Neuronal stem cell (in vitro differentiated cells): ENCODE data around the gene UPK1B.

Experiments used
- DNase-seq: peaks from one replicate; pipeline ENCODE4 v3.0.0-alpha.2; 2013; ENCODE audit warnings: low spot score
- H2AFZ ChIP-seq: one replicate; pipeline ENCODE4 v1.6.1; 2013; ENCODE audit warnings: mild to moderate bottlenecking, low read length, inconsistent platforms
- H2AK5ac ChIP-seq: 2 replicates; pipeline ENCODE4 v1.6.1; 2013; ENCODE audit warnings: low read depth, mild to moderate bottlenecking, inconsistent platforms, low read length, moderate library complexity, mixed read lengths
- H2BK120ac ChIP-seq: 2 replicates; pipeline ENCODE4 v1.6.1; 2013; ENCODE audit warnings: low read depth, mild to moderate bottlenecking, inconsistent platforms, low read length, moderate library complexity, mixed read lengths
- H2BK12ac ChIP-seq: one replicate; pipeline ENCODE4 v1.6.1; 2013; ENCODE audit warnings: low read length, inconsistent platforms
- H2BK15ac ChIP-seq: 2 replicates; pipeline ENCODE4 v1.6.1; 2013; ENCODE audit warnings: mild to moderate bottlenecking, low read length, inconsistent platforms, mixed read lengths
- H2BK5ac ChIP-seq: one replicate; pipeline ENCODE4 v1.6.1; 2013; ENCODE audit warnings: inconsistent platforms, mild to moderate bottlenecking, low read length, moderate library complexity
- H3K14ac ChIP-seq: one replicate; pipeline ENCODE4 v1.6.1; 2013; ENCODE audit warnings: low read length, inconsistent platforms
- H3K18ac ChIP-seq: 2 replicates; pipeline ENCODE4 v1.6.1; 2013; ENCODE audit warnings: low read length, inconsistent platforms
- H3K23ac ChIP-seq: 2 replicates; pipeline ENCODE4 v1.6.1; 2013; ENCODE audit warnings: low read depth, mild to moderate bottlenecking, mixed read lengths, low read length, inconsistent platforms; ENCODE audit not compliant: poor library complexity
- H3K27ac ChIP-seq: replicated peaks from 3 replicates; pipeline ENCODE4 v1.5.1; 2013; ENCODE audit warnings: low read length, inconsistent platforms
- H3K27me3 ChIP-seq, 3 experiments: 2 replicates each; pipeline ENCODE4 v1.6.1; 2013; ENCODE audit warnings: low read length in 3 of 3, mild to moderate bottlenecking in 2 of 3, inconsistent platforms in 1 of 3, low read depth in 1 of 3, mixed read lengths in 1 of 3, moderate library complexity in 1 of 3; ENCODE audit not compliant: control insufficient read depth in 3 of 3, insufficient read depth in 3 of 3
- H3K36me3 ChIP-seq, 2 donors: replicated peaks in 1 of 2; 2 replicates each; pipeline ENCODE4 v1.6.1; 2013; ENCODE audit warnings: low read length in 2 of 2; ENCODE audit not compliant: control insufficient read depth in 2 of 2, insufficient read depth in 2 of 2
- H3K4ac ChIP-seq: 2 replicates; pipeline ENCODE4 v1.6.1; 2013; ENCODE audit warnings: inconsistent platforms, mild to moderate bottlenecking, low read length, moderate library complexity
- H3K4me1 ChIP-seq, 2 donors: 1 replicate in 1 of 2; 2 replicates in 1 of 2; pipeline ENCODE4 v1.6.1; 2013; ENCODE audit warnings: low read length in 2 of 2, low read depth in 1 of 2; ENCODE audit not compliant: control insufficient read depth in 2 of 2, insufficient read depth in 1 of 2
- H3K4me2 ChIP-seq: one replicate; pipeline ENCODE4 v1.6.1; 2013; ENCODE audit warnings: mild to moderate bottlenecking, low read length, inconsistent platforms; ENCODE audit not compliant: insufficient read depth, poor library complexity, severe bottlenecking
- H3K4me3 ChIP-seq, 2 donors: 2 replicates each; pipeline ENCODE4 v1.5.1; 2013; ENCODE audit warnings: low read length in 2 of 2, mild to moderate bottlenecking in 2 of 2, inconsistent platforms in 1 of 2, moderate library complexity in 1 of 2
- H3K79me1 ChIP-seq: one replicate; pipeline ENCODE4 v1.6.1; 2013; ENCODE audit warnings: low read depth, mild to moderate bottlenecking, inconsistent platforms, low read length, moderate library complexity
- H3K9ac ChIP-seq: one replicate; pipeline ENCODE4 v1.6.1; 2013; ENCODE audit warnings: mild to moderate bottlenecking, low read depth, low read length, inconsistent platforms; ENCODE audit not compliant: poor library complexity
- H3K9me3 ChIP-seq, 2 donors: replicated peaks in 1 of 2; 2 replicates each; pipeline versions ENCODE3 to v1.6.1; 2013; ENCODE audit warnings: low read length in 2 of 2, mild to moderate bottlenecking in 2 of 2, inconsistent platforms in 1 of 2, low read depth in 1 of 2, mixed read lengths in 1 of 2, moderate library complexity in 1 of 2; ENCODE audit not compliant: control insufficient read depth in 2 of 2, insufficient read depth in 1 of 2
- H4K8ac ChIP-seq: one replicate; pipeline ENCODE4 v1.6.1; 2013; ENCODE audit warnings: low read depth, mild to moderate bottlenecking, inconsistent platforms, low read length, moderate library complexity
- H4K91ac ChIP-seq: one replicate; pipeline ENCODE4 v1.6.1; 2013; ENCODE audit warnings: low read length, low read depth, mild to moderate bottlenecking, inconsistent platforms; ENCODE audit not compliant: poor library complexity
- WGBS, 2 donors: extraction: QIAGEN DNeasy Blood & Tissue Kit; methylation state at CpG; one replicate each; pipeline ENCODE4 v1.1.7; 2013; ENCODE audit warnings: missing lambda C conversion rate in 2 of 2, mixed read lengths in 1 of 2; ENCODE audit not compliant: insufficient read length in 2 of 2, insufficient replicate concordance in 1 of 2; ENCODE audit errors: extremely low coverage in 2 of 2; 5-methylcytosine and 5-hydroxymethylcytosine counted together

The UPK1B gene

DNA sequence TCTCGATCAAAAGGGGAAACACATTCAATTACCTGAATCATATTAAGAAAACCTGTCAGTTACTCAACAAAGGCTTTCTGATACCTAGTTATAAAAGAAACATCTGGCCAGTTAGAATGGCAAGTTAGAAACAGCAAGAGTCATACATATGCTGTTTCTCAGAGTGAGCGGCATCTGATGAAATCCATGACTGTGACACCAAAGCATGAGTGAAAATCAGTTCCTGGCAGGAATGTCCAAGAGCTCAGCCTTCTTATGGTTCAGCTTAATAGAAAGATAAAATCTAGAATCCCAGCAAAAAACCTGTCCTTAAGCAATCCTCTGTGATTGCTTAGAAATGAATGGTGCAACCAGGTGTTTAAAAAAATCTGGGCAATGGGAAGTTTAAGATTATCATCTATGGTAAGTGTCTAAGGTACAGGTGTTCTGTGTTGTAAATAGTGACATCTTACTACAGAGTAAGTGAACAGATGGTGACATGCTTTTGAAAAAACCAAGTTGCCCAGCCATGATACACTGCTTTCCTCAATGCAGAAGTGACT is 48.5 kb downstream of the UPK1B start:
- Histone ChIP-seq H4K8ac (no peak overlapping the region), H3K18ac (no peak overlapping the region), H3K4me3 (no peak overlapping the region), H2BK15ac (no peak overlapping the region), H3K79me1 (peaks cover 2% of the 10 kb centered on the region), H2AFZ (no peak overlapping the region), H3K36me3 (peaks cover 36 to 79% of the 10 kb centered on the region in 2 donors), H3K9me3 (no peaks in the 10 kb centered on the region), H3K27me3 (no peaks in the 10 kb centered on the region), H3K14ac (no peak overlapping the region), H3K4me2 (no peak overlapping the region), H2AK5ac (no peak overlapping the region), H2BK120ac (no peak overlapping the region), H3K23ac (no peak overlapping the region), H2BK5ac (no peak overlapping the region), H3K4ac (no peak overlapping the region), H3K27ac (no peak overlapping the region), H2BK12ac (no peak overlapping the region), H3K4me1 (no peaks in the 10 kb centered on the region), H3K9ac (no peak overlapping the region), H4K91ac (no peak overlapping the region)
- DNase-seq, result no peak
- WGBS, 2 donors, result no CpG with 5 or more reads among the region's 2 CpGs

DNA sequence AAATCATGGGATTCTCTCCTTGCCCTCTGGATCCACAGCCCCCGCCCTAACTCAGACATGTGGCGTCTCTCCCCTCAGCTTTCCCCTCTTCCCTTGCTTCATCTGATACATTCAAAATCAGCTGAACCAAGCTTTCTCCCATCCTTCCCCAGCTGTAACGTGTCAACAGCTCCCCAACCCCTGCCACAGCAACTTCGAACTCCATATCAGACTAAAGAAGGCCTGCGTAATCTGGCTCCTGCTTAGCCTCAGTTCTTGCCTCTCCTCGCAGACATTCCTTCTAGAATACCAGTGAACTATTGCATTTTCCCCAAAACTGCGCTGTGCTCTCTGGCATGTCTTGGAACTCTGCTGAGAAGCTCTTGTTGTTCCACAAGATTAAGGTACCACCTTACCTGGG is 49.0 kb downstream of the UPK1B start:
- Histone ChIP-seq H3K9ac (no peak overlapping the region), H3K27me3 (no peaks in the 10 kb centered on the region), H4K8ac (no peak overlapping the region), H4K91ac (no peak overlapping the region), H2AFZ (no peak overlapping the region), H3K36me3 (peaks cover 37 to 78% of the 10 kb centered on the region in 2 donors), H3K4ac (no peak overlapping the region), H3K4me2 (no peak overlapping the region), H2BK12ac (no peak overlapping the region), H3K27ac (no peak overlapping the region), H3K79me1 (peaks cover 2% of the 10 kb centered on the region), H2BK120ac (no peak overlapping the region), H3K14ac (no peak overlapping the region), H3K4me1 (no peaks in the 10 kb centered on the region), H3K23ac (no peak overlapping the region), H2BK5ac (no peak overlapping the region), H3K9me3 (no peaks in the 10 kb centered on the region), H2BK15ac (no peak overlapping the region), H3K18ac (no peak overlapping the region), H3K4me3 (no peak overlapping the region), H2AK5ac (no peak overlapping the region)
- WGBS, 2 donors, result no CpG with 5 or more reads among the region's 7 CpGs
- no peak for DNase-seq

DNA sequence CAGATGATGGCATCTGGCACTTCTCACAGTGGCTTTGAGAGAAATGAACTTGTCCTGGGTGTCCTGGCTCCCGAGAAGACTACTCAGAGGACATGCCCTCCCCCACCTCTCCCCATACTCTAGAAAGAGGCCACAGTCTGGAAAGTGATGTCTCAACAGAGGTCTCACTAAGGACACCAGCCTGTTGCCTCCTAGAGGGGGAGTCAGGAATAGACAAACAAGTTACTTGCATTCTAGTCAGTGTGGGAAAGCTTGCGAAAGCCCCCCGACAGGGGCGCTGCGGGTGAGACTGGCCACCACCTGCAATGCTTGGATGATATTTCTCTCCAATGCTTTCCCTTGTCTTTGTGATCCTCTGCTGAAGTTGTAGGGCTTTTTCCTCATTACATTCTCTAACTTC is 50.1 kb downstream of the UPK1B start:
- Histone ChIP-seq H3K4ac (no peak overlapping the region), H3K4me3 (no peak overlapping the region), H2BK5ac (no peak overlapping the region), H2BK12ac (no peak overlapping the region), H3K9ac (no peak overlapping the region), H3K27me3 (no peaks in the 10 kb centered on the region), H2AK5ac (no peak overlapping the region), H4K91ac (no peak overlapping the region), H3K14ac (no peak overlapping the region), H3K23ac (no peak overlapping the region), H3K4me2 (no peak overlapping the region), H4K8ac (no peak overlapping the region), H2AFZ (no peak overlapping the region), H3K36me3 (peaks cover 33 to 78% of the 10 kb centered on the region in 2 donors), H2BK120ac (no peak overlapping the region), H2BK15ac (no peak overlapping the region), H3K9me3 (no peaks in the 10 kb centered on the region), H3K18ac (no peak overlapping the region), H3K27ac (no peak overlapping the region), H3K79me1 (no peaks in the 10 kb centered on the region), H3K4me1 (no peaks in the 10 kb centered on the region)
- WGBS, 2 donors, result no CpG with 5 or more reads among the region's 5 CpGs
- no peak for DNase-seq

DNA sequence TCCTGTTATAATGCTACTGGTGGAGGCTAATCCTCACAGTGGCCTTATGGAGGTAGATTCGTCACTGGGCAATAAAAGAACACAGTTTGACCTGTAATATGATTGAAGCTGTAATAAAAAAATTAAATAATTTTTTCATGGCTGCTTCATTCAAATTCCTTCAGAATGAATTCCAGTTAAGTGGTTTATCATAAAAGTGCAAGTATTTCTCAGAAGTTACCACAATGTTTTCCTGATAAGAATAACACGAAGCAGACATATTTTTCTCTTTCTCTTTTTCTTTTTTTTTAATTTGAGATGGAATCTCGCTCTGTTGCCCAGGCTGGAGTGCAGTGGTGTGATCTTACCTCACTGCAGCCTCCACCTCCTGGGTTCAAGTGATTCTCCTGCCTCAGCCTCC is 51.7 kb downstream of the UPK1B start:
- H3K18ac ChIP-seq, result no peak overlapping the region
- DNase-seq, result no peak
- WGBS, 2 donors, result no CpG with 5 or more reads among the region's 3 CpGs

More for the DNA sequence above, 51.7 kb downstream of the UPK1B start:
- Histone ChIP-seq H3K4me2 (no peak overlapping the region), H3K4me3 (no peak overlapping the region), H3K9ac (no peak overlapping the region), H2AFZ (no peak overlapping the region), H2AK5ac (no peak overlapping the region), H2BK5ac (no peak overlapping the region), H3K14ac (no peak overlapping the region), H3K23ac (no peak overlapping the region), H4K91ac (no peak overlapping the region), H3K4ac (no peak overlapping the region), H2BK15ac (no peak overlapping the region), H2BK120ac (no peak overlapping the region), H3K27ac (no peak overlapping the region), H3K4me1 (no peaks in the 10 kb centered on the region), H4K8ac (no peak overlapping the region), H3K27me3 (no peaks in the 10 kb centered on the region), H3K9me3 (no peaks in the 10 kb centered on the region), H3K36me3 (peaks cover 40 to 82% of the 10 kb centered on the region in 2 donors), H2BK12ac (no peak overlapping the region), H3K79me1 (no peaks in the 10 kb centered on the region)
